Loucy (cell line): ENCODE data around the gene ZBTB16.

Experiments used
- H2AFZ ChIP-seq: fragments of 200-600 bp; sonication (generic); 2 replicates; pipeline ENCODE4 v1.6.0; 2016; ENCODE audit warnings: antibody characterized with exemption, mild to moderate bottlenecking, low read length, moderate library complexity
- H3F3A ChIP-seq: fragments of 200-600 bp; 2 replicates; pipeline ENCODE4 v1.6.0; 2016; ENCODE audit warnings: antibody characterized with exemption, low read depth, mild to moderate bottlenecking
- H3K27me3 ChIP-seq: fragments of 200-600 bp; sonication (generic); 2 replicates; pipeline ENCODE4 v1.6.1; 2014; ENCODE audit warnings: low read length, mild to moderate bottlenecking; ENCODE audit not compliant: insufficient read depth, poor library complexity, severe bottlenecking
- H3K36me3 ChIP-seq: fragments of 200-600 bp; sonication (generic); 2 replicates; pipeline ENCODE4 v1.6.1; 2016; ENCODE audit warnings: low read length; ENCODE audit not compliant: insufficient read depth
- H3K4me1 ChIP-seq: fragments of 200-600 bp; sonication (generic); 2 replicates; pipeline ENCODE4 v1.5.1; 2014; ENCODE audit warnings: low read length, mild to moderate bottlenecking; ENCODE audit not compliant: insufficient read depth, poor library complexity, severe bottlenecking
- H3K4me2 ChIP-seq: fragments of 200-600 bp; sonication (generic); 2 replicates; pipeline ENCODE4 v1.6.0; 2014; ENCODE audit warnings: antibody characterized with exemption, low read length, low read depth, mild to moderate bottlenecking; ENCODE audit not compliant: poor library complexity, severe bottlenecking
- H3K4me3 ChIP-seq: fragments of 200-600 bp; sonication (generic); 2 replicates; pipeline ENCODE4 v1.5.1; 2014; ENCODE audit warnings: low read length, mild to moderate bottlenecking, mixed read lengths; ENCODE audit not compliant: poor library complexity, severe bottlenecking
- H3K79me2 ChIP-seq: fragments of 200-600 bp; sonication (generic); 2 replicates; pipeline ENCODE4 v1.6.1; 2014; ENCODE audit warnings: low read length; ENCODE audit not compliant: insufficient read depth
- H3K9ac ChIP-seq: fragments of 200-600 bp; sonication (generic); 2 replicates; pipeline ENCODE4 v1.6.0; 2014; ENCODE audit warnings: mild to moderate bottlenecking, low read depth, low read length, moderate library complexity; ENCODE audit not compliant: poor library complexity, severe bottlenecking
- H3K9me2 ChIP-seq: fragments of 200-600 bp; sonication (generic); replicated peaks from 2 replicates; pipeline ENCODE4 v1.6.1; 2016; ENCODE audit warnings: low read depth, low read length, mixed read lengths
- H3K9me3 ChIP-seq: fragments of 200-600 bp; sonication (generic); 2 replicates; pipeline ENCODE4 v1.6.1; 2014; ENCODE audit warnings: mild to moderate bottlenecking, antibody characterized with exemption, low read length, low read depth; ENCODE audit not compliant: insufficient read depth
- H4K20me1 ChIP-seq: fragments of 200-600 bp; sonication (generic); 2 replicates; pipeline ENCODE4 v1.6.0; 2014; ENCODE audit warnings: antibody characterized with exemption, low read length, mild to moderate bottlenecking; ENCODE audit not compliant: insufficient read depth, poor library complexity, severe bottlenecking
- EZH2phosphoT487 ChIP-seq: fragments of 200-600 bp; IDR thresholded peaks from 2 replicates; pipeline ENCODE4 v1.6.1; 2018; ENCODE audit warnings: antibody characterized with exemption, mild to moderate bottlenecking, moderate library complexity, borderline replicate concordance
- TF ChIP-seq, protein P1 (sequence below): fragments of 200-600 bp; sonication (generic); conservative IDR thresholded peaks from 2 replicates; pipeline ENCODE4 v1.5.1; 2014; ENCODE audit warnings: mild to moderate bottlenecking, antibody characterized with exemption, low read length

The ZBTB16 gene

DNA sequence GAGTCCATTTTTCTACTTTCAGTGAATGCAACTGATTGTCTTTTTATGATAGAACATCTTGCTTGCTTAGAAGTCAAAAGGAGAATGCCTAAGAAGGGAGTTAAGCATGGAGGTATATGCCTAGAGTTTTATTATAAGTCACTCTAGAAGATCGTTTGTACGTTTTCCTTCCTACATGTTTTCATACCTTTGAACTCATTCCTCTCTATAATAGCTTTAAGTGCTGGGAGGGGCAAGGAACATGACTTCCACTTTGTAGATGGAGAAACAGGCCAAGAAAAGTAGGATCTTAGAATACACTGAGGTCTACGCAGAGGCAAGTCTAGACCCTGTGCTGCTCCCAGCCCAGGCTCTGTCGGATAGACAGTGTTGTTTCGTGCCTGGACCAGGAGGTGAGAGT is 114.3 kb downstream of the ZBTB16 start:
- H3K4me3 ChIP-seq: no peak overlapping the region
- TF ChIP-seq, protein P1, sequence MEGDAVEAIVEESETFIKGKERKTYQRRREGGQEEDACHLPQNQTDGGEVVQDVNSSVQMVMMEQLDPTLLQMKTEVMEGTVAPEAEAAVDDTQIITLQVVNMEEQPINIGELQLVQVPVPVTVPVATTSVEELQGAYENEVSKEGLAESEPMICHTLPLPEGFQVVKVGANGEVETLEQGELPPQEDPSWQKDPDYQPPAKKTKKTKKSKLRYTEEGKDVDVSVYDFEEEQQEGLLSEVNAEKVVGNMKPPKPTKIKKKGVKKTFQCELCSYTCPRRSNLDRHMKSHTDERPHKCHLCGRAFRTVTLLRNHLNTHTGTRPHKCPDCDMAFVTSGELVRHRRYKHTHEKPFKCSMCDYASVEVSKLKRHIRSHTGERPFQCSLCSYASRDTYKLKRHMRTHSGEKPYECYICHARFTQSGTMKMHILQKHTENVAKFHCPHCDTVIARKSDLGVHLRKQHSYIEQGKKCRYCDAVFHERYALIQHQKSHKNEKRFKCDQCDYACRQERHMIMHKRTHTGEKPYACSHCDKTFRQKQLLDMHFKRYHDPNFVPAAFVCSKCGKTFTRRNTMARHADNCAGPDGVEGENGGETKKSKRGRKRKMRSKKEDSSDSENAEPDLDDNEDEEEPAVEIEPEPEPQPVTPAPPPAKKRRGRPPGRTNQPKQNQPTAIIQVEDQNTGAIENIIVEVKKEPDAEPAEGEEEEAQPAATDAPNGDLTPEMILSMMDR: no peak
- no peak for TF ChIP-seq EZH2phosphoT487
- peaks cover 67% of the 10 kb centered on the region for H3K4me1 ChIP-seq
- peaks cover 14% of the 10 kb centered on the region for H3F3A ChIP-seq
- H3K9me3 ChIP-seq: no peaks in the 10 kb centered on the region
- H4K20me1 ChIP-seq: no peaks in the 10 kb centered on the region
- no peak overlapping the region for H2AFZ ChIP-seq
- no peaks in the 10 kb centered on the region for H3K36me3 ChIP-seq
- H3K79me2 ChIP-seq: no peaks in the 10 kb centered on the region
- H3K9me2 ChIP-seq: no peaks in the 10 kb centered on the region
- peaks cover 11% of the 10 kb centered on the region for H3K27me3 ChIP-seq
- H3K4me2 ChIP-seq: peak overlapping the region; percentile 75
- peak overlapping the region; percentile 61 for H3K9ac ChIP-seq

DNA sequence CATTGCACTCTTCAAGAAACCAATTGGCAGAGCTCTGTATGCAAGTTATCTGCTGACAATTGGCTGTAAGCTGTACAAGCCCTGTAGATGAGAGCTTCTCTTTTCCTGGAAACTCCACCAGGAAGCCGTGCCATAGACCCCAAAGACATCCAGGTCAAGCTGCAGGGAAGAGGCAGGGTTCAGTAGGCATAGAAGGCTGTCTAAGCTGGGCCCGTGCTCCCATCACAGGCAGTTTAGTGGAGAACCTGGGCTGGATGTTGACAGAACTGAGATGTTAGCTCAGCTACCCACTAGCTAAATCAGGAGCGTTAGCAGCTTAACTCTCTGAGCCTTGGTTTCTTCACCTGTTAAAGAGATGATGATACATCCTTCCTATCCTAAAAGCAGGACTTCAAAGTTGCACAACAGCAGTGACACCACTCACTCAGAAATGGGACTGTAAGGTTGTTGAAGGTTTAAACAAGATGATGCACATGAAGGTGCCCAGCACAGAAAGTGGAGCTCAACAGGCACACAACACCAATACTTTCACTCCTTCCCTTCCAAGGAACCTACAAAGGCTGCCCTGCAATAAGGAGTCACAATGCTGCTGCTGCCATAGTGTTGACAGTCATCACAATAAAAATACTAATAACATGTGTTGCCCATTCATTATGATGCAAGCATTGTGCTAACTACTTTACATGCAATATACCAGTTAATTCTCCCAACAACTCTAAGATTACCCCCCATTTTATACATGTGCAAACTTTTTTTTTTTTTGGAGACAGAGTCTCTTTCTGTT is 115.4 kb downstream of the ZBTB16 start:
- Histone ChIP-seq H3K4me2 (no peak overlapping the region), H3K9ac (no peak overlapping the region), H2AFZ (no peak overlapping the region), H4K20me1 (no peaks in the 10 kb centered on the region), H3K9me3 (no peaks in the 10 kb centered on the region), H3K9me2 (no peaks in the 10 kb centered on the region), H3K4me3 (no peak overlapping the region), H3K4me1 (peaks cover 67% of the 10 kb centered on the region), H3F3A (peaks cover 14% of the 10 kb centered on the region), H3K79me2 (no peaks in the 10 kb centered on the region), H3K36me3 (no peaks in the 10 kb centered on the region), H3K27me3 (peaks cover 11% of the 10 kb centered on the region)
- TF ChIP-seq, protein P1: no peak
- TF ChIP-seq EZH2phosphoT487: no peak

GRCh38 chr11:114175706-114176105 is 116.2 kb downstream of the ZBTB16 start:
- no peaks in the 10 kb centered on the region for H3K79me2 ChIP-seq
- peaks cover 7% of the 10 kb centered on the region for H3K27me3 ChIP-seq
- H3K4me1 ChIP-seq: peaks cover 66% of the 10 kb centered on the region

More at GRCh38 chr11:114175706-114176105, 116.2 kb downstream of the ZBTB16 start:
- Histone ChIP-seq H3K4me2 (no peak overlapping the region), H4K20me1 (no peaks in the 10 kb centered on the region), H3K36me3 (no peaks in the 10 kb centered on the region), H3K9me2 (no peaks in the 10 kb centered on the region), H3K9me3 (no peaks in the 10 kb centered on the region), H3K9ac (no peak overlapping the region), H3K4me3 (no peak overlapping the region), H3F3A (peaks cover 14% of the 10 kb centered on the region), H2AFZ (no peak overlapping the region)
- TF ChIP-seq EZH2phosphoT487: no peak
- TF ChIP-seq, protein P1: no peak
